H1 (cell line): Measurements from ENCODE around the gene NOL3. TPM values are rescaled to one million over a fixed set of nuclear protein-coding genes. Genes with fewer than 3 reads are reported as not detected.

ENCODE experiments used
- CTCF ChIA-PET: fragments of 300-600 bp; sonication (Branson Sonifier 250); formaldehyde crosslinking; loops from one replicate; lab custom pipeline; 2021; ENCODE audit not compliant: partially characterized antibody; lab: Charles Lee
- POLR2A ChIA-PET: fragments of 300-600 bp; sonication (Branson Sonifier 250); formaldehyde crosslinking; loops from one replicate; lab custom pipeline; 2021; ENCODE audit warnings: inconsistent platforms; ENCODE audit not compliant: partially characterized antibody; lab: Charles Lee
- DNase-seq, 2 experiments: peaks; one replicate each; pipeline versions ENCODE4 v3.0.0 to v3.0.0-alpha.2; 2010 to 2022; ENCODE audit warnings: low spot score in 2 of 2, low read depth in 1 of 2, mixed read lengths in 1 of 2
- FAIRE-seq: peaks from 2 replicates; lab custom pipeline; 2011; peaks lifted over from hg19 to GRCh38; lab: Jason Lieb, UNC
- H2AFZ ChIP-seq: 2 replicates; pipeline ENCODE4 v1.8.1; 2012; ENCODE audit warnings: low read length, inconsistent platforms
- H2AK5ac ChIP-seq: 2 replicates; pipeline ENCODE4 v1.6.1; 2013; ENCODE audit warnings: low read depth, low read length
- H2BK120ac ChIP-seq: replicated peaks from 2 replicates; pipeline ENCODE3; 2013; ENCODE audit warnings: low read depth, low read length, inconsistent platforms
- H2BK12ac ChIP-seq: 2 replicates; pipeline ENCODE4 v1.6.1; 2013; ENCODE audit warnings: low read depth, low read length
- H2BK15ac ChIP-seq: 2 replicates; pipeline ENCODE4 v1.6.1; 2013; ENCODE audit warnings: low read length
- H2BK20ac ChIP-seq: 2 replicates; pipeline ENCODE4 v1.6.1; 2013; ENCODE audit warnings: low read length
- H2BK5ac ChIP-seq: 2 replicates; pipeline ENCODE4 v1.6.1; 2013; ENCODE audit warnings: low read depth, low read length
- H3K14ac ChIP-seq: 2 replicates; pipeline ENCODE4 v1.6.1; 2013; ENCODE audit warnings: inconsistent platforms; ENCODE audit not compliant: insufficient read length
- H3K18ac ChIP-seq: 2 replicates; pipeline ENCODE4 v1.6.1; 2013; ENCODE audit warnings: low read length; ENCODE audit errors: extremely low read depth
- H3K23ac ChIP-seq: 2 replicates; pipeline ENCODE4 v1.6.1; 2013; ENCODE audit warnings: inconsistent platforms; ENCODE audit not compliant: insufficient read length
- H3K23me2 ChIP-seq: 2 replicates; pipeline ENCODE4 v1.6.1; 2013; ENCODE audit warnings: low read depth, low read length
- H3K27ac ChIP-seq: 2 replicates; pipeline ENCODE4 v1.6.1; 2011; ENCODE audit warnings: low read depth, low read length, inconsistent platforms
- H3K27me3 ChIP-seq, 4 experiments: replicated peaks in 1 of 4; 1 replicate in 1 of 4; 2 replicates in 3 of 4; pipeline versions ENCODE4 v1.6.1 to v1.8.1; 2011 to 2013; ENCODE audit warnings: low read length in 3 of 4, mild to moderate bottlenecking in 3 of 4, inconsistent platforms in 2 of 4, mixed read lengths in 2 of 4, moderate library complexity in 1 of 4; ENCODE audit not compliant: control insufficient read depth in 3 of 4, insufficient read depth in 3 of 4; ENCODE audit errors: extremely low read depth in 1 of 4
- H3K36me3 ChIP-seq, 4 experiments: 2 replicates each; pipeline versions ENCODE4 v1.6.1 to v1.8.1; 2011 to 2013; ENCODE audit warnings: mild to moderate bottlenecking in 4 of 4, low read length in 3 of 4, moderate library complexity in 2 of 4, control low read depth in 1 of 4, inconsistent platforms in 1 of 4; ENCODE audit not compliant: insufficient read depth in 4 of 4, control insufficient read depth in 2 of 4
- H3K4ac ChIP-seq: replicated peaks from 2 replicates; pipeline ENCODE3; 2013; ENCODE audit warnings: low read length, low read depth, mixed read lengths, inconsistent platforms; ENCODE audit not compliant: insufficient read length
- H3K4me1 ChIP-seq, 4 experiments: replicated peaks in 1 of 4; 1 replicate in 1 of 4; 2 replicates in 3 of 4; pipeline versions ENCODE4 v1.6.1 to v1.8.1; 2011 to 2013; ENCODE audit warnings: low read length in 3 of 4, inconsistent platforms in 2 of 4, mixed read lengths in 1 of 4; ENCODE audit not compliant: insufficient read depth in 4 of 4, control insufficient read depth in 3 of 4
- H3K4me2 ChIP-seq, 2 experiments: 2 replicates each; pipeline versions ENCODE4 v1.6.1 to v1.8.1; 2011 to 2013; ENCODE audit warnings: low read depth in 2 of 2, low read length in 2 of 2, control low read depth in 1 of 2, inconsistent platforms in 1 of 2, mild to moderate bottlenecking in 1 of 2; ENCODE audit not compliant: insufficient read depth in 1 of 2
- H3K4me3 ChIP-seq, 4 experiments: fragments of 200-600, 300-600 bp in 1 of 4; sonication (generic), shearing (Covaris generic), sonication (Bioruptor Twin) in 1 of 4; 2 replicates each; pipeline versions ENCODE4 v1.5.1 to v1.8.1; 2011 to 2016; ENCODE audit warnings: low read length in 4 of 4, low read depth in 3 of 4, control low read depth in 2 of 4, inconsistent platforms in 2 of 4, mild to moderate bottlenecking in 2 of 4, mixed read lengths in 1 of 4, moderate library complexity in 1 of 4; ENCODE audit not compliant: insufficient read depth in 2 of 4; ENCODE audit errors: extremely low read depth in 1 of 4
- H3K56ac ChIP-seq: replicated peaks from 2 replicates; pipeline ENCODE3; 2013; ENCODE audit warnings: low read depth, mild to moderate bottlenecking, mixed read lengths, low read length, inconsistent platforms; ENCODE audit not compliant: insufficient read length
- H3K79me1 ChIP-seq: 2 replicates; pipeline ENCODE4 v1.6.1; 2013; ENCODE audit warnings: low read depth, low read length, control low read depth
- H3K79me2 ChIP-seq, 2 experiments: 2 replicates each; pipeline versions ENCODE4 v1.6.1 to v1.8.1; 2012 to 2013; ENCODE audit warnings: low read length in 2 of 2, mild to moderate bottlenecking in 2 of 2, inconsistent platforms in 1 of 2; ENCODE audit not compliant: insufficient read depth in 2 of 2, control insufficient read depth in 1 of 2
- H3K9ac ChIP-seq, 4 experiments: replicated peaks in 1 of 4; 1 replicate in 1 of 4; 2 replicates in 3 of 4; pipeline versions ENCODE4 v1.6.1 to v1.8.1; 2011 to 2013; ENCODE audit warnings: low read depth in 3 of 4, low read length in 3 of 4, control low read depth in 2 of 4, mild to moderate bottlenecking in 2 of 4, moderate library complexity in 2 of 4, inconsistent platforms in 1 of 4; ENCODE audit errors: extremely low read depth in 1 of 4
- H3K9me3 ChIP-seq, 2 experiments: 2 replicates each; pipeline versions ENCODE4 v1.6.1 to v1.8.1; 2012 to 2013; ENCODE audit warnings: mild to moderate bottlenecking in 2 of 2, moderate library complexity in 2 of 2, control low read depth in 1 of 2, inconsistent platforms in 1 of 2, low read depth in 1 of 2, low read length in 1 of 2, mixed read lengths in 1 of 2; ENCODE audit not compliant: insufficient read depth in 2 of 2
- H4K20me1 ChIP-seq, 2 experiments: replicated peaks in 1 of 2; 2 replicates each; pipeline versions ENCODE3 to v1.8.1; 2011 to 2013; ENCODE audit warnings: inconsistent platforms in 2 of 2, low read length in 2 of 2, mild to moderate bottlenecking in 1 of 2; ENCODE audit not compliant: insufficient read depth in 2 of 2, control insufficient read depth in 1 of 2
- H4K5ac ChIP-seq: 2 replicates; pipeline ENCODE4 v1.6.1; 2013; ENCODE audit warnings: low read length, low read depth, mixed read lengths, inconsistent platforms; ENCODE audit not compliant: insufficient read length
- H4K8ac ChIP-seq: 2 replicates; pipeline ENCODE4 v1.8.0; 2013; ENCODE audit warnings: mild to moderate bottlenecking, moderate library complexity, low read length, inconsistent platforms; ENCODE audit not compliant: insufficient read depth; ENCODE audit errors: extremely low read depth
- H4K91ac ChIP-seq: replicated peaks from 2 replicates; pipeline ENCODE3; 2013; ENCODE audit warnings: low read length, mixed read lengths, inconsistent platforms; ENCODE audit not compliant: insufficient read length
- KDM1A ChIP-seq: fragments of 200-600, 300-600 bp; sonication (generic); IDR thresholded peaks from 2 replicates; pipeline ENCODE4 v1.7.1; 2016; ENCODE audit warnings: mild to moderate bottlenecking, low read length, borderline replicate concordance
- POLR2A ChIP-seq, 2 experiments: IDR thresholded peaks; 1 replicate in 1 of 2; 2 replicates in 1 of 2; pipeline ENCODE4 v1.6.1; 2011; ENCODE audit warnings: low read depth in 2 of 2, low read length in 2 of 2, mild to moderate bottlenecking in 2 of 2; ENCODE audit errors: control extremely low read depth in 1 of 2
- RAD21 ChIP-seq, 2 experiments: IDR thresholded peaks in 1 of 2; conservative IDR thresholded peaks in 1 of 2; 2 replicates each; pipeline ENCODE4 v1.6.1; 2011; ENCODE audit warnings: low read depth in 2 of 2, low read length in 2 of 2, improper control_type of control experiment in 1 of 2, inconsistent platforms in 1 of 2, mild to moderate bottlenecking in 1 of 2, moderate library complexity in 1 of 2
- WGBS, 2 experiments: shearing (Covaris generic) in 1 of 2; methylation state at CpG; one replicate each; pipeline versions ENCODE4 v1.1.6 to v1.1.7; 2013 to 2015; ENCODE audit warnings: low lambda C conversion rate in 2 of 2, mixed read lengths in 2 of 2, inconsistent platforms in 1 of 2, low coverage in 1 of 2, missing lambda C conversion rate in 1 of 2; ENCODE audit not compliant: insufficient replicate concordance in 2 of 2, insufficient coverage in 1 of 2, insufficient read length in 1 of 2; ENCODE audit errors: extremely low coverage in 1 of 2, missing lambda C conversion rate in 1 of 2; 5-methylcytosine and 5-hydroxymethylcytosine counted together
- polyA plus RNA-seq, 7 experiments: library from polyadenylated mRNA; depleted of rRNA in 3 of 7; stranded (reverse) in 5 of 7; unstranded in 2 of 7; fragments of >200 nt in 5 of 7; fragments of 200-250 nt in 2 of 7; gene quantifications; 1 replicate in 5 of 7; 2 replicates in 1 of 7; 4 replicates in 1 of 7; pipeline versions ENCODE4 v1.2.1 to v1.2.3, GENCODE V29; 2011 to 2013; ENCODE audit warnings: missing spikeins in 2 of 7, mixed read lengths in 2 of 7
- total RNA-seq: library from RNA; stranded (reverse); fragmentation: NEBNext Ultra II Directional; extraction: Animal tissue kit (Norgen Biotek cat#: 25700); gene quantifications from 2 replicates; pipeline ENCODE4 v1.2.1, GENCODE V29; 2021
- TF ChIP-seq, protein P1 (sequence below): IDR thresholded peaks from 2 replicates; pipeline ENCODE4 v1.6.1; 2011; ENCODE audit warnings: low read length, improper control_type of control experiment

Gene NOL3
- total and polyA plus RNA-seq, 2 of the 8 experiments (the other 6 are each of a cell fraction or from before 2014, with no cell fraction given): 2.2 to 4.6 TPM

GRCh38 chr16:67146523-67147357 is 23.6 kb upstream of the NOL3 start:
- H3K9ac ChIP-seq: no peak overlapping the region
- H4K5ac ChIP-seq: no peak overlapping the region
- no peak overlapping the region for H2BK5ac ChIP-seq
- no peak overlapping the region for H3K4me3 ChIP-seq
- no peak overlapping the region for H3K23ac ChIP-seq
- H3K27ac ChIP-seq: no peak overlapping the region
- H2AFZ ChIP-seq: no peak overlapping the region
- peaks cover 3 to 16% (median 8%) of the 10 kb centered on the region in 4 experiments for H3K27me3 ChIP-seq
- H2AK5ac ChIP-seq: no peak overlapping the region
- no peak overlapping the region for H2BK120ac ChIP-seq
- no peak overlapping the region for H2BK12ac ChIP-seq
- H3K4me2 ChIP-seq: no peak overlapping the region
- no peaks in the 10 kb centered on the region for H3K79me1 ChIP-seq
- peaks cover 13% of the 10 kb centered on the region; the same call in 1 of the 2 replicates for H3K23me2 ChIP-seq
- H2BK20ac ChIP-seq: no peak overlapping the region
- H3K18ac ChIP-seq: no peak overlapping the region
- no peak for FAIRE-seq
- ChIA-PET POLR2A (no interaction called here), CTCF (interaction anchor here (0.6 to 3.1 kb wide), 4 partner anchors 8 to 129 kb away, joined by 3 to 12 read pairs (median 4); no protein-coding TSS in a partner anchor)
- WGBS, 2 experiments: 92% methylated on average over 7 of the region's 7 CpGs; no CpG with 5 or more reads in 1 of the 2 experiments
- H3K79me2 ChIP-seq: no peaks in the 10 kb centered on the region
- no peak overlapping the region for H3K14ac ChIP-seq
- H3K36me3 ChIP-seq: peaks cover 11 to 35% (median 26%) of the 10 kb centered on the region in 4 experiments; a peak in 6 of 8 replicates
- H4K20me1 ChIP-seq: peaks cover 3 to 20% of the 10 kb centered on the region in 2 experiments
- no peak overlapping the region for H4K91ac ChIP-seq
- H3K4ac ChIP-seq: no peak overlapping the region
- H3K4me1 ChIP-seq: peaks cover 0 to 10% (median 8%) of the 10 kb centered on the region in 4 experiments; a peak in 5 of 7 replicates
- H3K56ac ChIP-seq: no peak overlapping the region
- DNase-seq: no peak
- H4K8ac ChIP-seq: no peak overlapping the region
- TF ChIP-seq, protein P1, sequence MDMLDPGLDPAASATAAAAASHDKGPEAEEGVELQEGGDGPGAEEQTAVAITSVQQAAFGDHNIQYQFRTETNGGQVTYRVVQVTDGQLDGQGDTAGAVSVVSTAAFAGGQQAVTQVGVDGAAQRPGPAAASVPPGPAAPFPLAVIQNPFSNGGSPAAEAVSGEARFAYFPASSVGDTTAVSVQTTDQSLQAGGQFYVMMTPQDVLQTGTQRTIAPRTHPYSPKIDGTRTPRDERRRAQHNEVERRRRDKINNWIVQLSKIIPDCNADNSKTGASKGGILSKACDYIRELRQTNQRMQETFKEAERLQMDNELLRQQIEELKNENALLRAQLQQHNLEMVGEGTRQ: no peak
- TF ChIP-seq POLR2A (IDR thresholded peaks at IDR 0.05; ENCODE audit: control extremely low read depth in 1 of 2, low read depth in 2 of 2, low read length in 2 of 2) (no peak), KDM1A (no peak), RAD21 (IDR thresholded peaks at IDR 0.05 in 1 of 2, conservative IDR thresholded peaks at IDR 0.05 in 1 of 2; ENCODE audit: low read depth in 2 of 2, low read length in 2 of 2) (0 out of 4 replicates have a peak, but pooled peaks of 1 of the 2 experiments have one; percentile 12)
- H2BK15ac ChIP-seq: no peak overlapping the region
- no peaks in the 10 kb centered on the region; a peak in 1 of 4 replicates for H3K9me3 ChIP-seq
